Hematopoietic multipotent progenitor cell treated with erythropoietin and hydrocortisone succinate and interleukin-3 and kit ligand, for 8 days (in vitro differentiated cells): Measurements from ENCODE around the gene UGT1A4.

ENCODE experiments used
- DNase-seq: peaks from one replicate; pipeline ENCODE4 v3.0.0-alpha.2; 2015

The UGT1A4 gene

GRCh38 chr2:233718552-233718951 lies at the start of gene UGT1A4:
TSS of gene UGT1A4 (plus strand) at chr2:233718736. CDS start at chr2:233718821, 85 bp downstream.
- no peak for DNase-seq

GRCh38 chr2:233671290-233672161 lies 47.0 kb upstream of the UGT1A4 start, which contains the start of gene UGT1A9:
TSS of gene UGT1A9 (plus strand) at chr2:233671898. CDS start at chr2:233671935, 37 bp downstream.
- DNase-seq: no peak

GRCh38 chr2:233672886-233673285 lies 45.6 kb upstream of the UGT1A4 start:
- no peak for DNase-seq

GRCh38 chr2:233673896-233674295 lies 44.6 kb upstream of the UGT1A4 start:
- DNase-seq: no peak

- no peak for DNase-seq
Measured at GRCh38 chr2:233674314-233674713, 44.2 kb upstream of the UGT1A4 start.

GRCh38 chr2:233674995-233675394 lies 43.5 kb upstream of the UGT1A4 start:
- DNase-seq: no peak

- DNase-seq: no peak
Measured at GRCh38 chr2:233676046-233676445, 42.5 kb upstream of the UGT1A4 start.

- DNase-seq: no peak
Measured at GRCh38 chr2:233679196-233679595, 39.3 kb upstream of the UGT1A4 start.

GRCh38 chr2:233680361-233681045 lies 38.0 kb upstream of the UGT1A4 start:
- DNase-seq: no peak

GRCh38 chr2:233681521-233682099 lies 36.9 kb upstream of the UGT1A4 start, which contains the start of gene UGT1A7:
TSS of gene UGT1A7 (plus strand) at chr2:233681901. CDS start at chr2:233681938, 37 bp downstream.
- no peak for DNase-seq

- no peak for DNase-seq
Measured at GRCh38 chr2:233684640-233685039, 33.9 kb upstream of the UGT1A4 start.

- peak; percentile 51 for DNase-seq
Measured at GRCh38 chr2:233686928-233687327, 31.6 kb upstream of the UGT1A4 start.

GRCh38 chr2:233688341-233688740 lies 30.2 kb upstream of the UGT1A4 start:
- DNase-seq: no peak

- no peak for DNase-seq
Measured at GRCh38 chr2:233689031-233689430, 29.5 kb upstream of the UGT1A4 start.

GRCh38 chr2:233689501-233689900 lies 29.0 kb upstream of the UGT1A4 start:
- DNase-seq: peak; percentile 64

GRCh38 chr2:233690444-233690843 lies 28.1 kb upstream of the UGT1A4 start:
- no peak for DNase-seq

GRCh38 chr2:233691443-233692433 lies 26.8 kb upstream of the UGT1A4 start:
- no peak for DNase-seq

GRCh38 chr2:233692648-233693047 lies 25.9 kb upstream of the UGT1A4 start, which contains the start of gene UGT1A6:
TSS of gene UGT1A6 (plus strand) at chr2:233692890. CDS start at chr2:233693005, 115 bp downstream.
- no peak for DNase-seq

GRCh38 chr2:233693963-233694362 lies 24.6 kb upstream of the UGT1A4 start:
- DNase-seq: no peak

- no peak for DNase-seq
Measured at GRCh38 chr2:233698740-233699139, 19.8 kb upstream of the UGT1A4 start.

- no peak for DNase-seq
Measured at GRCh38 chr2:233699424-233700027, 19.0 kb upstream of the UGT1A4 start.
